Liver (tissue), 9 donors: ENCODE measurements around the gene ZNF185. TPM values are rescaled to one million over a fixed set of nuclear protein-coding genes. Genes with fewer than 3 reads are reported as not detected.

Experiments
- DNase-seq: peaks from one replicate; pipeline ENCODE4 v3.0.0-alpha.2; 2017; ENCODE audit warnings: low spot score
- H3K27ac ChIP-seq, 2 donors: one replicate each; pipeline ENCODE4 v1.7.0; 2013; ENCODE audit warnings: inconsistent platforms in 2 of 2, low read length in 2 of 2, control low read depth in 1 of 2, low read depth in 1 of 2, mild to moderate bottlenecking in 1 of 2
- H3K27me3 ChIP-seq, 4 donors: one replicate each; pipeline versions ENCODE4 v1.6.1 to v1.7.0; 2013; ENCODE audit warnings: low read length in 3 of 4, inconsistent platforms in 1 of 4, mild to moderate bottlenecking in 1 of 4, moderate library complexity in 1 of 4; ENCODE audit not compliant: control insufficient read depth in 4 of 4, insufficient read depth in 4 of 4
- H3K36me3 ChIP-seq, 4 donors: one replicate each; pipeline versions ENCODE4 v1.6.1 to v1.7.0; 2013; ENCODE audit warnings: low read length in 3 of 4, mild to moderate bottlenecking in 3 of 4, low read depth in 1 of 4, moderate library complexity in 1 of 4; ENCODE audit not compliant: control insufficient read depth in 4 of 4, insufficient read depth in 3 of 4
- H3K4me1 ChIP-seq, 4 donors: one replicate each; pipeline versions ENCODE4 v1.6.1 to v1.7.0; 2013; ENCODE audit warnings: low read length in 3 of 4, mild to moderate bottlenecking in 3 of 4, moderate library complexity in 1 of 4; ENCODE audit not compliant: control insufficient read depth in 4 of 4, insufficient read depth in 4 of 4
- H3K4me3 ChIP-seq, 3 donors: one replicate each; pipeline versions ENCODE4 v1.6.1 to v1.7.0; 2013; ENCODE audit warnings: low read length in 3 of 3, control low read depth in 1 of 3, low read depth in 1 of 3, mild to moderate bottlenecking in 1 of 3
- H3K9ac ChIP-seq, 2 donors: one replicate each; pipeline ENCODE4 v1.7.0; 2013; ENCODE audit warnings: low read length in 2 of 2, mild to moderate bottlenecking in 2 of 2, moderate library complexity in 2 of 2, control low read depth in 1 of 2, low read depth in 1 of 2
- H3K9me3 ChIP-seq, 4 donors: one replicate each; pipeline versions ENCODE4 v1.6.1 to v1.7.0; 2013; ENCODE audit warnings: low read length in 3 of 4; ENCODE audit not compliant: control insufficient read depth in 4 of 4
- ATF3 ChIP-seq: IDR thresholded peaks from 2 replicates; pipeline ENCODE4 v1.6.1; 2016; ENCODE audit warnings: antibody characterized with exemption
- FOXA1 ChIP-seq: IDR thresholded peaks from 2 replicates; pipeline ENCODE4 v1.6.1; 2016; ENCODE audit warnings: antibody characterized with exemption
- FOXA2 ChIP-seq: IDR thresholded peaks from 2 replicates; pipeline ENCODE4 v1.6.1; 2016; ENCODE audit warnings: antibody characterized with exemption
- HNF4A ChIP-seq, 2 donors: conservative IDR thresholded peaks; 2 replicates each; pipeline ENCODE4 v1.6.1; 2016; ENCODE audit warnings: antibody characterized with exemption in 2 of 2, mild to moderate bottlenecking in 2 of 2
- HNF4G ChIP-seq: IDR thresholded peaks from 2 replicates; pipeline ENCODE4 v1.6.1; 2016; ENCODE audit warnings: antibody characterized with exemption
- RAD21 ChIP-seq, 2 donors: IDR thresholded peaks; 2 replicates each; pipeline ENCODE4 v1.6.1; 2016; ENCODE audit warnings: antibody characterized with exemption in 2 of 2, mild to moderate bottlenecking in 2 of 2
- REST ChIP-seq: IDR thresholded peaks from 2 replicates; pipeline ENCODE4 v1.6.1; 2016; ENCODE audit warnings: antibody characterized with exemption, mild to moderate bottlenecking
- SP1 ChIP-seq: IDR thresholded peaks from 2 replicates; pipeline ENCODE4 v1.6.1; 2018; ENCODE audit warnings: antibody characterized with exemption, mild to moderate bottlenecking
- TAF1 ChIP-seq: conservative IDR thresholded peaks from 2 replicates; pipeline ENCODE4 v1.6.1; 2016; ENCODE audit warnings: antibody characterized with exemption, mild to moderate bottlenecking
- YY1 ChIP-seq: IDR thresholded peaks from 2 replicates; pipeline ENCODE4 v1.6.1; 2016; ENCODE audit warnings: antibody characterized with exemption, mild to moderate bottlenecking
- WGBS: extraction: QIAGEN DNeasy Blood & Tissue Kit; methylation state at CpG from one replicate; pipeline ENCODE4 v1.1.7; 2013; 5-methylcytosine and 5-hydroxymethylcytosine counted together
- polyA plus RNA-seq, 2 donors: library from polyadenylated mRNA; stranded (reverse) in 1 of 2; unstranded in 1 of 2; fragments of 200-250 nt in 1 of 2; fragments of >200 nt in 1 of 2; fragmentation: Nextera tagmentation in 1 of 2; extraction: Ambion mirVana in 1 of 2; gene quantifications; one replicate each; pipeline versions ENCODE4 v1.2.1 to v1.2.3, GENCODE V29; 2013 to 2015
- total RNA-seq, 2 donors: library from RNA; depleted of rRNA; stranded (reverse); fragments of >200 nt; gene quantifications; one replicate each; pipeline ENCODE4 v1.2.3, GENCODE V29; 2014
- TF ChIP-seq, protein P1 (sequence below): fragments of 150-350 bp; IDR thresholded peaks from 2 replicates; pipeline ENCODE4 v1.5.1; 2017; ENCODE audit warnings: improper control_type of control experiment, low read depth, low read length; ENCODE audit not compliant: missing input control
- TF ChIP-seq, protein P2 (sequence below): IDR thresholded peaks from 2 replicates; pipeline ENCODE4 v1.6.1; 2016; ENCODE audit warnings: antibody characterized with exemption
- donor health status: healthy.
- donor health status: healthy.
- donor health status: healthy.
- donor health status: healthy.
- donor health status: healthy.

ZNF185 gene
- total and polyA plus RNA-seq, 4 donors = 0.44 to 3.2 (median 0.94) TPM

DNA sequence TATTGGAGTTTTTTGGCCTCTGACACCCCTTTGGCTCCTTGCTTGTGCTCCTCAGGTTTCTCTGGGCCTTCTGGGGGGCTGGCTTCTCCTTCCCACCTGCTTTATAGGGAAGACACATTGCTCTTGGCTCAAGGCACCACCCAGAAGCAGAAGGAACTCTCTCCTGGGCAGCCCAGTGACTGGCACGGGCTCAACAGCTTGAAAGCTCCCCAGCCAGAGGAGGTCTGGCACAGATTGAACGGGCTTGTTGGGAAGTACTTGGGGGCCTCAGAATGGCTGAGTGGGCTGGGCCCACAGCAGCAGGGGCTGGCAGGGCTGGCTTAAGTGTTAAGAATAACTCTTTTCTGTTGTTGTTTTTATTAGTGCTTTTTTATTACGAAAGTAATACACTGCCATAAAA, 11.2 kb upstream of the ZNF185 start:
- Histone ChIP-seq H3K9me3 (no peaks in the 10 kb centered on the region), H3K36me3 (no peaks in the 10 kb centered on the region), H3K4me3 (no peak overlapping the region), H3K27ac (no peak overlapping the region), H3K9ac (no peak overlapping the region), H3K4me1 (no peaks in the 10 kb centered on the region), H3K27me3 (peaks cover 0 to 7% (median 2%) of the 10 kb centered on the region in 4 donors)
- TF ChIP-seq FOXA1 = no peak
- TF ChIP-seq, protein P1, sequence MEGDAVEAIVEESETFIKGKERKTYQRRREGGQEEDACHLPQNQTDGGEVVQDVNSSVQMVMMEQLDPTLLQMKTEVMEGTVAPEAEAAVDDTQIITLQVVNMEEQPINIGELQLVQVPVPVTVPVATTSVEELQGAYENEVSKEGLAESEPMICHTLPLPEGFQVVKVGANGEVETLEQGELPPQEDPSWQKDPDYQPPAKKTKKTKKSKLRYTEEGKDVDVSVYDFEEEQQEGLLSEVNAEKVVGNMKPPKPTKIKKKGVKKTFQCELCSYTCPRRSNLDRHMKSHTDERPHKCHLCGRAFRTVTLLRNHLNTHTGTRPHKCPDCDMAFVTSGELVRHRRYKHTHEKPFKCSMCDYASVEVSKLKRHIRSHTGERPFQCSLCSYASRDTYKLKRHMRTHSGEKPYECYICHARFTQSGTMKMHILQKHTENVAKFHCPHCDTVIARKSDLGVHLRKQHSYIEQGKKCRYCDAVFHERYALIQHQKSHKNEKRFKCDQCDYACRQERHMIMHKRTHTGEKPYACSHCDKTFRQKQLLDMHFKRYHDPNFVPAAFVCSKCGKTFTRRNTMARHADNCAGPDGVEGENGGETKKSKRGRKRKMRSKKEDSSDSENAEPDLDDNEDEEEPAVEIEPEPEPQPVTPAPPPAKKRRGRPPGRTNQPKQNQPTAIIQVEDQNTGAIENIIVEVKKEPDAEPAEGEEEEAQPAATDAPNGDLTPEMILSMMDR = no peak
- TF ChIP-seq HNF4G = no peak
- 74% methylated on average over 3 of the region's 3 CpGs for WGBS
- DNase-seq = no peak

- TF ChIP-seq, protein P2, sequence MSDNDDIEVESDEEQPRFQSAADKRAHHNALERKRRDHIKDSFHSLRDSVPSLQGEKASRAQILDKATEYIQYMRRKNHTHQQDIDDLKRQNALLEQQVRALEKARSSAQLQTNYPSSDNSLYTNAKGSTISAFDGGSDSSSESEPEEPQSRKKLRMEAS = no peak
- TF ChIP-seq FOXA1 = no peak
- TF ChIP-seq REST = no peak
- 87% methylated on average over 4 of the region's 4 CpGs for WGBS
- Histone ChIP-seq H3K27me3 (peaks cover 0 to 13% (median 2%) of the 10 kb centered on the region in 4 donors), H3K9me3 (no peaks in the 10 kb centered on the region), H3K27ac (no peak overlapping the region), H3K4me3 (no peak overlapping the region), H3K36me3 (no peaks in the 10 kb centered on the region), H3K4me1 (no peaks in the 10 kb centered on the region), H3K9ac (no peak overlapping the region)
- DNase-seq = no peak
Measured at GRCh38 chrX:152892499-152892898, 5.4 kb upstream of the ZNF185 start.

GRCh38 chrX:152892999-152893891, 4.6 kb upstream of the ZNF185 start:
- no peaks in the 10 kb centered on the region for H3K9me3 ChIP-seq
- WGBS = 70% methylated on average over 22 of the region's 22 CpGs
- H3K9ac ChIP-seq = no peak overlapping the region
- no peak for DNase-seq
- no peak overlapping the region for H3K4me3 ChIP-seq
- H3K27me3 ChIP-seq = peaks cover 0 to 13% (median 2%) of the 10 kb centered on the region in 4 donors
- no peak for TF ChIP-seq TAF1
- TF ChIP-seq FOXA2 = no peak
- TF ChIP-seq, protein P1 = no peak
- TF ChIP-seq FOXA1 = no peak
- no peak for TF ChIP-seq HNF4A (conservative IDR thresholded peaks at IDR 0.05)
- no peak for TF ChIP-seq SP1
- no peak for TF ChIP-seq HNF4G
- no peak for TF ChIP-seq ATF3
- TF ChIP-seq RAD21 (IDR thresholded peaks at IDR 0.05) = no peak
- no peak for TF ChIP-seq YY1
- TF ChIP-seq REST = no peak
- no peaks in the 10 kb centered on the region for H3K36me3 ChIP-seq
- no peaks in the 10 kb centered on the region for H3K4me1 ChIP-seq
- H3K27ac ChIP-seq = no peak overlapping the region
